Measurements from ENCODE around the gene CRABP2. TPM values are rescaled to one million over a fixed set of nuclear protein-coding genes. Genes with fewer than 3 reads are reported as not detected.

The CRABP2 gene
- total RNA-seq (1 to 10 TPM in 4 of 10 donors, under 1 TPM in 5, not detected in 1; 0.25 to 2.7 (median 0.64) TPM), polyA plus RNA-seq (1 to 10 TPM; 1.5 to 1.8 TPM)
- long read RNA-seq, donor 1: 0 reads
- long read RNA-seq, donor 2: 0 reads
- long read RNA-seq, donor 3, partial matches to known transcripts: 0 of 1 reads
- long read RNA-seq, donor 3, other reads (novel, unspliced or antisense): 1 of 1 reads

DNA sequence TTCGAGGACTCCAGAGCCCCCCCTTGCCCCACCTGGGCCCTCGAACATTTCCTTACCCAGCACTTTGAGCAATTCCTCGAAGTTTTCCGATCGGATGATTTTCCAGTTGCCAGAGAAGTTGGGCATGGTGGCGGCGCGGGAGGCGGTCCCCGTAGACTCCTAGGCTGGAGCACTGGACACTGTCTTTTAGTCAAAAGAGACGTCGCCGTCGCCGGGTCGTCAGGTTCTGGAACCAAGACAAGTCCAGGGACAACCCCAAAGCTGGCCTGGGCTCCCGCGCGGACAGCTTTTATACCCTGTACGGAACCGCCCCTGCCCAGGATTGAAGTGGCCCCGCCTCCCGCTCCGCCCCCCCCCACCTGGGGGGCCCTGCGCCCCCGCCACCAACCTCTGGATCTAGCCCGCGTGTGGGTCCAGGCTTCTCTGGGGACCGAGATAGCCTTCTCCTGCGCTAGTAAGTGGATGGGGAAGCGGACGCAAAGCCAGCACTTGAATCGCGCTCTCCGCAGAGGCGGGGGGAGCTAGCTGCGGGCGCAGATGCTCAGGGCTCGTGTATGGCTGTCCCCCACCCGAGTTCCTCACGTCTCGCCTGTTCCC lies at the start of gene CRABP2:
Gene CRABP2 (minus strand): TSS at position 263 of the 597 bp plus-strand sequence. CDS start 137 bp downstream, at position 126.
- intact Hi-C loops (cut with DNase I): no loop called here
- WGBS, 2 donors: 0 to 1% methylated on average over 41 to 42 of the region's 42 CpGs

DNA sequence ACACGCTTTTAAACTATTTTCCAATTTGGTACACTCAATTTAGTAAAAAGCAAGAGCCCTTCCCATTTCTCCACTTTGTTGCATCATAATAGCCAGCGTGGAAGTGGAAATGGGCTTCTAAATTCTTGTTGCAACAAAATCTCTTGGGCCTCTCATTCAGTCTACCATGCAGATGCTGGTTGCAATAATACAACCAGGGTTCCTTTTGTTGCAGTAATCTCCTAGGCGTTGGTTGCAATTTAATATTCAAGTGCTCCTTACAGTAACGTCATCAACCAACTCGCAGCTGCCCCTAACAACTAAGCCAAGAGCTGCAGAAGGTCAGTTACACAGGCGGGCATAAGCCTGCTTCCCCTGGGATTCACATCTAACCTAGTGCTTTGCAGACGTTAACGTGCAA lies 48.8 kb upstream of the CRABP2 start:
- TF ChIP-seq, protein P1, sequence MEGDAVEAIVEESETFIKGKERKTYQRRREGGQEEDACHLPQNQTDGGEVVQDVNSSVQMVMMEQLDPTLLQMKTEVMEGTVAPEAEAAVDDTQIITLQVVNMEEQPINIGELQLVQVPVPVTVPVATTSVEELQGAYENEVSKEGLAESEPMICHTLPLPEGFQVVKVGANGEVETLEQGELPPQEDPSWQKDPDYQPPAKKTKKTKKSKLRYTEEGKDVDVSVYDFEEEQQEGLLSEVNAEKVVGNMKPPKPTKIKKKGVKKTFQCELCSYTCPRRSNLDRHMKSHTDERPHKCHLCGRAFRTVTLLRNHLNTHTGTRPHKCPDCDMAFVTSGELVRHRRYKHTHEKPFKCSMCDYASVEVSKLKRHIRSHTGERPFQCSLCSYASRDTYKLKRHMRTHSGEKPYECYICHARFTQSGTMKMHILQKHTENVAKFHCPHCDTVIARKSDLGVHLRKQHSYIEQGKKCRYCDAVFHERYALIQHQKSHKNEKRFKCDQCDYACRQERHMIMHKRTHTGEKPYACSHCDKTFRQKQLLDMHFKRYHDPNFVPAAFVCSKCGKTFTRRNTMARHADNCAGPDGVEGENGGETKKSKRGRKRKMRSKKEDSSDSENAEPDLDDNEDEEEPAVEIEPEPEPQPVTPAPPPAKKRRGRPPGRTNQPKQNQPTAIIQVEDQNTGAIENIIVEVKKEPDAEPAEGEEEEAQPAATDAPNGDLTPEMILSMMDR (IDR thresholded peaks at IDR 0.05): no peak
- no peak overlapping the region for H3K4me3 ChIP-seq
- H3K27ac ChIP-seq: no peak overlapping the region
- no peak for ATAC-seq
- peaks cover 13 to 45% (median 30%) of the 10 kb centered on the region in 9 donors for H3K4me1 ChIP-seq
- no peaks in the 10 kb centered on the region for H3K27me3 ChIP-seq
- H3K9me3 ChIP-seq: no peaks in the 10 kb centered on the region
- no peak for DNase-seq
- WGBS, 2 donors: 74 to 75% methylated on average over 8 of the region's 8 CpGs
- H3K36me3 ChIP-seq: peaks cover 0 to 3% (median 0%) of the 10 kb centered on the region in 9 donors
- intact Hi-C loops (cut with DNase I): no loop called here

More for the DNA sequence above, at the start of gene CRABP2:
- peak within 1 kb of the TSS; percentile 13 to 82 (median 70) for H3K27ac ChIP-seq
- TF ChIP-seq, protein P1 (IDR thresholded peaks at IDR 0.05): no peak
- DNase-seq: no peak
- peak in 5 of 8 donors; percentile 2 to 21 (median 18) for ATAC-seq
- peaks cover 5 to 68% (median 48%) of the 10 kb centered on the region in 7 donors for H3K27me3 ChIP-seq
- H3K36me3 ChIP-seq: no peaks in the 10 kb centered on the region
- no peaks in the 10 kb centered on the region for H3K9me3 ChIP-seq
- peaks cover 17 to 63% (median 40%) of the 10 kb centered on the region in 9 donors for H3K4me1 ChIP-seq
- peak within 1 kb of the TSS; percentile 20 to 53 (median 48) for H3K4me3 ChIP-seq

DNA sequence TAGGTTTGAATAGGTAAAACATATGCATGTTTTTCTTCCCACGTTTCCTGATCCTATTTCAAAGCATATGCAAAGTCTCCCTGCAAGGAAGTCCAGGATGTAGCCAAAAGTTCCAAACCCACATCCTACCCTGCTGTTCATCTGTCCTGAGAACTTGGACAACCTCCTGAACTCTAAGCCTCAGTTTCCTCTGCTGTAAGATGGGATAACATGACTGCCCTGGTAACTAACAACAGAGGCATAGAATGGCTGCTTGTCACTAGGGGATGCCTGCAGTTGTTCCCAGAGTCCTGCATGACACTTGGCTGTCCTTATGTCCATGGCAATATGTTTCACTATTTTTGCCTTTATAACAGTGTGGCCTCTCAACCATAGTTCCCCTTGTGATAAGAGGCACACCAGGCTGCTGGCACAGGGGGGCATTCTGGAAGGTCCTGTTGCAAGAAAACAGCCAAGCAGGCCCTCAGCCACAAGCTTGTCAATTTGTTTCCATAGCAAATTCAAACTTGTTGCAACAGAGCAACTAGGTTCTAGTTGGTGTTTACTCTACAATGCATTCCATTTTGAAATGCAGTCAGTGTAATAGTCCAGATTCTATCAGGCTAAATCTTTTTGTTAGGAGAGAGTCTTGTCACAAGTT lies 47.6 kb upstream of the CRABP2 start:
- intact Hi-C loops (cut with DNase I): loop anchor here in 3 of 10 donors (1.0 to 2.0 kb wide), 2 partner anchors 13 to 14 kb away; partner anchors contain the start of gene PRCC (in 2 of the 3)
- no peak for ATAC-seq
- 13 to 29% methylated on average over 1 of the region's 1 CpG for WGBS, 2 donors
- TF ChIP-seq, protein P1 (IDR thresholded peaks at IDR 0.05): no peak
- no peak for DNase-seq
- H3K27ac ChIP-seq: peak overlapping the region in 5 of 10 donors; percentile 98 to 100 (median 100)
- H3K9me3 ChIP-seq: no peaks in the 10 kb centered on the region
- H3K4me1 ChIP-seq: peaks cover 24 to 57% (median 43%) of the 10 kb centered on the region in 9 donors
- no peaks in the 10 kb centered on the region for H3K27me3 ChIP-seq
- H3K4me3 ChIP-seq: peak overlapping the region in 7 of 10 donors; percentile 79 to 99 (median 99)
- peaks cover 0 to 3% (median 0%) of the 10 kb centered on the region in 9 donors for H3K36me3 ChIP-seq

DNA sequence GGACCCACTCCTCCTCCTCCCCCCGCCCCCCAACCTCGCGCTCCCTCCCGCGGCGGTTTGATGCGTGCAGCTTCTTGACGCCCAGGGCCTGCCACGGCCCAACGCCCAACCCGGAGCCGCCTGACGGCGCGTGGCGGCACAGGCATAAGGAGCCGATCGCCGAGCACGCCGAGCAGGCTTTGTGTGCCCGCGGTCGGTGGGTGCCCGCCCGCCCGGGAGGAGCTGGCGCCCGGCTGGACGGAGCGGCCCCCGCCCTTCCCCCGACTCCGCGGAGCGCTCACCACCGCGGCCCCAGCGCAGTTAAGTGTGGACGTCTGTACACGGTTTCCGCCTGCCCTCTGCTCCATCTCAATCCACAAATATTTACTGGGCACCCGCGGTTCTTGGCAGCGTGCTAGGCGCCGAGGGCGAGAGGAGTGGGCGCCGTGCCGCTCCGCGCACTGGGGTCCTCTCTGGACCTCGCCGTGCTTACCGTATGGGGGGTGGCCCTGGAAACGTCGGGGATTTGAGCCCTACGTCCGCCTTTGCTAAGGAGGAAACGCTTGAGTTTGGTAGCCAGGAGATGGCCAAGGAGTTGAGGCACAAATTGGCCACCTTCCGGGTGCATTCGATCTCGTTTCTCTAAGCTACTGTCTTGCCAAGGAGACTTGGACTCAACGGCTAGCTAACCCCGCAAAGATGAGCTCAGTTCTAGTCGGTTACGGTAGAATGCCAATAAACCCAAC lies 46.5 kb upstream of the CRABP2 start:
- intact Hi-C loops (cut with DNase I): loop anchor here in 6 of 10 donors (1.0 to 2.0 kb wide), 2 partner anchors 14 to 15 kb away; partner anchors contain the start of gene PRCC (in 3 of the 6)
- Histone ChIP-seq H3K4me3 (peak overlapping the region; percentile 79 to 99 (median 97)), H3K36me3 (peaks cover 0 to 3% (median 0%) of the 10 kb centered on the region in 9 donors), H3K27ac (peak overlapping the region; percentile 94 to 100 (median 100)), H3K4me1 (peaks cover 30 to 66% (median 50%) of the 10 kb centered on the region in 9 donors), H3K9me3 (no peaks in the 10 kb centered on the region), H3K27me3 (no peaks in the 10 kb centered on the region)
- TF ChIP-seq, protein P1 (IDR thresholded peaks at IDR 0.05): peak in 2 of 9 donors; percentile 11 to 16
- DNase-seq: peak; percentile 98
- 0% methylated on average over 63 to 68 of the region's 68 CpGs for WGBS, 2 donors
- peak; percentile 75 to 89 (median 84) for ATAC-seq

All from heart right ventricle (tissue), 16 donors.